ENCODE data around the gene CKAP4.

GRCh38 chr12:106234449-106234848, 13.4 kb downstream of the CKAP4 start:
- TF ChIP-seq CTCF (IDR thresholded peaks at IDR 0.05; ENCODE audit: insufficient read depth, low read length, poor library complexity, severe bottlenecking) (no peak), EZH2phosphoT487 (conservative IDR thresholded peaks at IDR 0.05; ENCODE audit: low read length) (no peak)

All from SU-DHL-6 (cell line).